ENCODE results near the gene RFTN2.
"Not testable (repeated sequence)": the region's sequence is repeated elsewhere in the genome, so short reads cannot be mapped to it uniquely, and the experiment has no call there.

The RFTN2 gene

GRCh38 chr2:197674591-197674990 is 796 bp downstream of the RFTN2 start:
- DNase-seq: no peak

GRCh38 chr2:197674060-197674459 is 1.3 kb downstream of the RFTN2 start:
- DNase-seq: no peak

DNA sequence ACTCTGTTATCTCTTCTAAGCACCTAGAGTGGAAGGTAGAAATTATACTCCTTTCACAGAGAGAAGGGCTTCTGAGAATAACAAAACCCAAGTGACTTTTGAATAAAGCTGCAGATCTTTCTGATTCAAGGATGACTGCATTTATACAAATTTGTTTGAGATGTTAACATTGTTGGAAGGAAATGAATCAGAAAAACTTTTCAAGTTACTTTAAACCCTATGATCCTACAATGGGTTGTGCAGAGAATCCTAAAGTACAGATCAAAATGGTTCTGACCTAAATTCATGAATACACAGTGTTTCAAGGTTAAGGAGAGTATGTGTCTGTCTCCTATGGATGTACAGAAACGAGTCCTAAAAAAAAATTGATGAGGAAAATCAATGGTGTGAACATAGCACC is 1.8 kb downstream of the RFTN2 start:
- DNase-seq: no peak

DNA sequence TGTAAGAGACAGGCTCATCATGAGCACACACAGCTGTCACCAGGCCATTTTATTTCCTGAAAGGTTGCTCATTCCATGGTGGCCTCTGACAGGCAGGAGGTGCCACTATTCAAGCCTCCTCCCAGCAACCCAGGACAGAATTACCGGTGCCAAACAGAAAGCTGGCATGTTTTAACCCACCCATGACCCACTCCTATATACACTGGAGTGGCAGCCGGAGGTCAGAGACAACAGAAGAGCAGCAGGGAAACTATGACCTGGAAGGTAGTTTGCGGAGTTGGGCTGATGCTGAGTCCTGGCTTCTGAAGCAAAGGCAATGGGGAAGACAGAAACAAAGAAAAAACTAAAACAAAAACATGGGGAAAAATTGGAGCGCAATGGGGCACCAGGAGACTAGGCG is 2.3 kb downstream of the RFTN2 start:
- no peak for DNase-seq

GRCh38 chr2:197672371-197672893 is 3.0 kb downstream of the RFTN2 start:
- no peak for DNase-seq

- DNase-seq: no peak
Observed at GRCh38 chr2:197669077-197669476, 6.3 kb downstream of the RFTN2 start.

DNA sequence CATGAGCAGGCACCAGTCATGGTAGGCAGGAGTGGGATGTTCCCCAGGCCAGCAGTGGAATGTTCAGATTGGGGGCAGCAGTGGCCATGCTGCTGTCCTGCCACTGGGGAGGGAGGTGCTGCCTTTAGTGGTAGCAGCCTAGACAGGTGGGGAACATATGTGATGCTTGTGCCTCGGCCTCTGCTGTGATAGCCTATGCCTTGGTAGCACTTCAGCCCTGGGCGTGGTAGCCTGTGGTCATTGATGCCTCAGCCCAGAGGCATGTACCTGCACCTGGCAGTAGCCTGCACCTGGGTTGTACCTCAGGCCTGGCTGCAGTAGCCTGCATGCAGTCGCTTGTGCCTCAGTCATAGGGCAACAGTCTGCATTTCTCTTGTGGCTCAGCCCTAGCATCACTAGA is 7.1 kb downstream of the RFTN2 start:
- no peak for DNase-seq

DNA sequence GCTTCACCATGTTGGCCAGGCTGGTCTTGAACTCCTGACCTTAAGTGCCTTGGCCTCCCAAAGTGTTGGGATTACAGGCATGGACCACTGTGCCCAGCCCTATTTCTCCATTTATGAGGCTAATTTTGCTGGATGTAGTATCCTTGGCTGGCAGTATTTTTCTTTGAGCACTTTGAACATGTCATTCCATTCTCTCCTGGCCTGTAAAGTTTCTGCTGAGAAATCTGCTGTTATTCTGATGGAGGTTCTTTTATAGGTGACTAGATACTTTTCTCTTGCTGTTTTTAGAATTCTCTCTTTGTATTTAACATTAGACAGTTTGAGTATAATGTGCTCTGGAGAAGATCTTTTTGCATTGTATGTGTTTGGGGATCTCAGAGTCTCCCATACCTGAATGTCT is 9.1 kb downstream of the RFTN2 start:
- DNase-seq: no peak

DNA sequence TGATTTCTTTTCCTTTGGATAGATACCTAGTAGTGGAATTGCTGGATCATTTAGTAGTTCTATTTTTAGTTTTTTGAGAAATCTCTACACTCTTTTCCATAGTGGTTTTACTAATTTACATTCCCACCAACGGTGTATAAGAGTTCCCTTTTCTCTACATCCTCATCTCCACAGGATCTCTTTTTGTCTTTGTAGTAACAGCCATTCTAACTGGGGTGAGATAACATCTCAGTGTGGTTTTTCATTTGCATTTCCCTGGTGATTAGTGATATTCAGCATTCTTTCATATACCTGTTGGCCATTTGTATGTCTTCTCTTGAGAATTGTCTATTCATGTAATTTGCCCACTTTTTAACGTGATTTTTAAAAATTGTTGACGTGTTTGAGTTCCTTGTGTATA is 13.8 kb downstream of the RFTN2 start:
- no peak for DNase-seq

GRCh38 chr2:197657562-197657961 is 17.8 kb downstream of the RFTN2 start:
- no peak for DNase-seq

- no peak for DNase-seq
Observed at GRCh38 chr2:197647961-197648690, 27.3 kb downstream of the RFTN2 start.

DNA sequence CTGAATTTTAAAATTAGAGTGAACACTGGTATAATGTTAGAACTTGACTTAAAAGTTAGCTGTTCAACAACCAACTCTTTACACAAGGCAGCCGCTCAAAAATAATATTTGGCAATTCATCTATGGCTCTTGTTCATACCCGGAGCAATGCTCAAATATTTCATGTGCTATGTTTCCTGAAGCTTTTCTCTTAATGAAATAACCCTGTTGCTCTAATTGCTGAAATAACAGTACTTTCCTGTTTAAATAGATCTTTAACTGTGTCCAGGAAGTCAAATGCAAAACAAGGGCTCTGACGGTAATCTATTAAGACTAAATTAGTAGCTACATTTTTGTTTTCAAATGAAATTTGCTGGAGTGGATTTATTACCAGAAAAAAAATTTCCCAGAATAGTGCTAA is 33.7 kb downstream of the RFTN2 start:
- no peak for DNase-seq

DNA sequence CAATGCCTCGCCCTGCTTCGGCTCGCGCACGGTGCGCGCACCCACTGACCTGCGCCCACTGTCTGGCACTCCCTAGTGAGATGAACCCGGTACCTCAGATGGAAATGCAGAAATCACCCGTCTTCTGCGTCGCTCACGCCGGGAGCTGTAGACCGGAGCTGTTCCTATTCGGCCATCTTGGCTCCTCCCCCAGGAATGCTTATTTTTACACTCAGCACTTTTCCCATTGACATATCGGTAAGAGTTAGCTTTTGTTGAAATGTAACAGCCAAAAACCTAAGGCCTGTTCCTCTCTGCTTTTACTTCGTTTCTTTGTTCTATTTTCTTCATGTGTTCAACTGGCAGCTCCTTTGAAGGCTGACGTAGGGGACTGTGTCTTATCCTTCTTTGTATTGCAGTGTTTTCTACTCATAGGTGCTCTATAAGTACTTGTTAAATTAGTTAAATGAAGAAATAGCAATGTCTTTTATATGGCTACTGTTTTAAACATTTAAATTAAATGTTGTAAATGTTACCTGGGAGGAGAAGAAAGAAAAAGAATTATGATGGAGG is 34.7 kb downstream of the RFTN2 start:
- not testable (repeated sequence) for DNase-seq

- no peak for DNase-seq
Observed at GRCh38 chr2:197633109-197633657, 42.2 kb downstream of the RFTN2 start.

DNA sequence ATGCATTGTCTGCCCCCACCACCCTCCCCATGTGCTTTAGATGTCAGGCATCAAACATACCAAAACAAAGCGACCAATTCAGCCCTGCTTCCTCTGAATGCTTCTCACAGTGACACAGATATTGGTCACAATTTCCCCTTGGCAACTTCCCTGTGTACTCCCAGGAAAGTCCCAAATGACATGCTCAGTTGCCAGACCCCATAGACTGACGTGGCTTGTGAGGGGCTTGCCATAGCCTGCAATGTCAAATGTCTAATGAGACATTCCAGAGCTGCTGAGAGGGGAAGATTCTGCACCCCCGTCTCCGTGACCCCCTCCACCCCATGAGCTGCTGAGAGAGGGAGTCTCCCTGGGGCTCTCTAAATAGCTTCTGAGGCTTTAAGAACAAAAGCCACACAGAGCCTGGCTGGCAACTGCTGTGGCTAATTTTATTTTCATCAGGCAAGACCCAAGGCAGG is 47.3 kb downstream of the RFTN2 start:
- peak; percentile 4 for DNase-seq

DNA sequence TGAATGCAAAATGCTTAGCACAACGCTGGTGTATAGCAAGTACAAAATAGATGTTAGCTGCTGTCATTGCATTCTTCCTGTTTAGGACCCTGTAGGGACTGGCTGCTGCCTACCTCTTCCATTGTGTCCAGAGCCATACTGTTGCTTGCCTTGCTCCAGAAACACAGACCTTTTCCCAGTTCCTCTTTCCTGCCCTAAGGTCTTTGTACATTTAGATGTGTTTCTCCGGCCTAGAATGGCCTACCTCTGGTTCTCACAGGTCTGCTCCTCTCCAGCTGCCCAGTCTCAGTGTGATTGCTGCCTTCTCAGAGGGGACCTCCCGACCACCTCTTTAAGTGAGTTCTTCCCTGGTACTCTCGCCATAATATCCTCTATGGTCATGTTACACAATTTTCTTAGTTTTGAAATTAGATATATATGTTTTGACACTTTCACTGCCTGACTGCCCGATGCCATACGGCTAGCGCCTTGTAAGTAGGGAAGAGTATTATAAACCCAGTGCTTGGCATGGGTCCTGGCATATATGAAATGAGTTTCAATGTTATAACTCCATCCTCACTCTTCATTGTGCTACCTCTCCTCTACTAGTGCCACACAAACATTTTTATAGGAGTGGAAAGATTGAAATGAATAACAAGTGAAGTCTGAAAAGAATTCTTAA is 48.3 kb downstream of the RFTN2 start:
- DNase-seq: no peak

- DNase-seq: no peak
Observed at GRCh38 chr2:197620133-197620532, 55.3 kb downstream of the RFTN2 start.

DNA sequence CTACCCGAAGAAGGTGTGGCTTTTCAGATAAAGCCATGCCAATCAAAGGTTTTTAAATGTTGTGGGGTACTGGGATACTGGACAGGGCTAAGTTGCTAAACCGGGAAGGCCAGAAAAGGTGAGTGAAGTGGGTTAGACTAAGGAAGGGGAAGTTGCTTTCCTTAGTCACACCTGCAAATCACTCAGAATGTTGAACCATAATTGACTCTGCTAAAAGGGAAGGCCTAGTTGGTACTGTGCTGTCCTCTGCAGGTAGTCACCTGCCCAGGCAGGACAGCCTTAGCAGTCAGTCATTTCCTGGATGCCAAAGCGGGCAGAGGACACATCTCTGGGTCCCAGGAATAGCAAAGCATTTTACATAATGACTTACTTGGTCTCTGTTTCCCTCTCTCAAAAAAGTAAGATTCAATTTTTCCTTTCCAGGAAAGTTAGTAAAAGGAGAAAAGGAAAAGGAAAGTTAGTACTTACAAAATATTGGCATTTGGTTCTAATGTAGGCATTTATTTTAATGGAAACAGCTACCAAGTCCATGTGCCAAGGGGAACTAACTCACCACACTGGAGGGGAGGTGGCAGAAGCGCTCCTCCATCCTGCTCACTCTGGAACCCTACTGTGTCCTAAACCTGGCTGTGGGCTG is 60.3 kb downstream of the RFTN2 start:
- no peak for DNase-seq

DNA sequence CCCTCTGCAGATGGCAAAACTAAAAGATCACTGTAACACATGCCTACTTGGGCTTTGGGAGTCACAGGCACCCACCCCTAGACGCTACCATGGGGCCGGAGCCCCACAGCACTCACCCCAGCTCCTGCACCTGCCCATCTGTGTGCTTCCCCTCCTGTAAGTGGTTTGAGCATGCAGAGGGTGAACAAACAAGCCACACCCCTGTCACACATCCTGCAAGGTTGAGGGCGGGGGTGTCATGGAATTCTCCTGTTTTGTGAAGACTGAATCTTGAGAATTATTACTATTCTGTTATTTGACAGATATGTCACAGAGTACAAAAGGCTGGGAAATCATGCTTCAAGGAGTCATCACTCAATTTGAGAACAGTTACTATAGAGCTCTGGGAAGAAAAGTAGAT is 60.9 kb downstream of the RFTN2 start:
- DNase-seq: no peak

DNA sequence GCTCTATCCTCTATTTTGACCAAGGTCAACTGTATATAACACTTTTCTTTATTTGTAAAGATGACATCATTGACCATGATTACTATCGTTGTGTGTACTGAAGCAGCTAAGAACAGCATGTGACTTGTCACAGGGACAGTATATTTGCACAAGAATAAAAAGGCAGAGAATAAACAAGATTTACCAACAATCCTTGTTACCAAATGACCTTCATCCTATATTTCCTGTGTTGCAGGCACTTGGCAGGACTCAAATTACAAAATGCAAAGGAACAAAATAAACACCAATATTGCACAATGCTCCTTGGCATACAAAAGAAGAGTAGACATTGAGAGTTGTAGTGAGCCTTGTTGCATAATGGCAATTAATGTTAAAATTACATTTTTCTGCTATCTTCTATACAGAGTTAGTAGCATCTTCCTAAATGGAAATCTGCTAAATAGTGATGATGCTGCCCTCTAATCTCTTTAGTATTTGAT is 61.8 kb downstream of the RFTN2 start:
- no peak for DNase-seq

- no peak for DNase-seq
Observed at GRCh38 chr2:197606180-197606579, 69.2 kb downstream of the RFTN2 start.

DNA sequence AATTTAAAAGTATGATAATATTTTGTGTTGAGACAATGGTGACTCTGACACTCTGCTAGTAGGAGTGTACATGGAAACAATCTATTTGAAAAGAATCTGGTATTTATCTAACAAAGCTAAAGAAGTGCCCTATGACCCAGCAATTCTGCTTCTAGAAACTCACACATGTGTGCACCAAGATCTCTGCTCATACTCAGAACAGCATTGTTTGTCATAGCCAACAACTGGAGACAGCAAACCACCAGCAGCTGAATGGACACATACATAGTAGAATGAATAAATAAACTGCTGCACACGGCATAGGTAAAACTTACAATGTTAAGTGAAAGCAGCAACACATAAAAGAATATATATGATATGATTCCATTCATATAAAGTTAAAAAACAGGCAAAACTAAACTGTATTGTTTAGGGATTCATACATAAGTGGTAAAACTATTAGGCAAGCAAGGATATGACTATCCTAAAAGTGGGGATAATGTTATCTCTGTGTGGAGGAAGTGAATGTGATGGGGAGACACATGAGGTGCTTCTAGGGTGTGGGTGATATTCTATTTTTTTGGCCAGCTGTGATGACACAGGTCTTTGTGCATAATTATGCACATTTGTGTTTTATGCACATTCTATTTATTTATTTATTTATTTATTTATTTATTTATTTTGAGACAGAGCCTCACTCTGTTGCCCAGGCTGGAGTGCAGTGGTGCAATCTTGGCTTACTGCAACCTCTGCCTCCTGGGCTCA is 71.1 kb downstream of the RFTN2 start:
- DNase-seq: no peak
